Measurements from ENCODE around the gene SASS6.

- TF ChIP-seq POLR2A (IDR thresholded peaks at IDR 0.05; ENCODE audit: low read depth, low read length) (no peak), TAF1 (IDR thresholded peaks at IDR 0.05; ENCODE audit: borderline replicate concordance, low read depth, low read length) (no peak)
Measured at GRCh38 chr1:100115524-100115923, 17.2 kb downstream of the SASS6 start.
